Right forelimb (tissue), 1 donor: ENCODE measurements around the gene CLEC4C.

Source experiments
- DNase-seq: peaks from one replicate; pipeline ENCODE4 v3.0.0-alpha.2; 2018

Gene CLEC4C

DNA sequence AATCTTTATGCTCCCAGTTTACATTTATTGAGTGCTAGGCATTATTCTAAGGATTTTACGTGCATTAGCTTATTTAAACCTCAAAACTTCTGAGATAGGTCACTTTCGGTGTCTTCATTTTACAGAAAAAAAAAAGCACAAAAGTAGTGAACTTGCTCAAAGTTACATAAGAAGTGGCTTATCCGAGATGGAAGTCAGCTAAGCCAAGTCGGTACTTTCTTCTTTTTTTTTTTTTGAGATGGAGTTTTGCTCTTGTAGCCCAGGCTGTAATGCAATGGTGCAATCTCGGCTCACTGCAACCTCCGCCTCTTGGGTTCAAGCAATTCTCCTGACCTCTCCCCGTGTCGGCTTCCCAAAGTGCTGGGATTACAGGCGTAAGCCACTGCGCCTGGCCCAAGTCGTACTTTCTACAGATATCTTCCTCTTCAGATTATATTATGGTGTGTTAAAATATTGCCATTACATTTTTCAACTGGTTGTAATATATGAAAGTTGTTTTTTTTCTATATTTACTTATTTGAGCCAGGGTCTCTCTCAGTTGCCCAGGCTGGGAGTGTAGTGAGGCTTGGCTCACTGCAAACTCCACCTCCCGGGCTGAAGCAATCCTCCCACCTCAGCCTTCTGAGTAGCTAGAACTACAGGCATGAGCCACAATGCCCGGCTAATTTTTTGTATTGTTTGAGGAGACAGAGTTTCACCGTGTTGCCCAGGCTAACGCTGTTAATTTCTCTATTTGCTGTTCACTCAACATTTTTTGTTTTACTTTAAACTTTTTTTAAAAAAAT is 27.0 kb downstream of the CLEC4C start:
- no peak for DNase-seq

DNA sequence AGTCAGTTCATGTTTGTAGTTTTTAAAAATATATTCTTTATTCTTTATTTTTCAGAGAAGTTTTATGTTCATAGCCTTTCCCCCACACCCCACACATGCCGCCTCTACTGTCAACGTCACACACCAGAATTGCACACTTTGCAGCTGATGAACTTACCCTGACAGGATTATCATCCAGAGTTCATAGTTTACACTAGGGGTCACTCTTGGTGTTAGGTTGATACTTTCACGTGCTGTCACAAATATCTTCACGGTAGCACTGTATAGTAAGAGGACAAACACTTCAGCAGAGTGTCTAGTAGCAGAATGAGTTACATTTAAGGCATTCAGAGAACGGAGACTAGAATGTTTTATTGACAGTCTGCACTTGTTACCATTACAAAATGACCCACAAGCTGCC is 30.8 kb downstream of the CLEC4C start:
- DNase-seq: no peak

DNA sequence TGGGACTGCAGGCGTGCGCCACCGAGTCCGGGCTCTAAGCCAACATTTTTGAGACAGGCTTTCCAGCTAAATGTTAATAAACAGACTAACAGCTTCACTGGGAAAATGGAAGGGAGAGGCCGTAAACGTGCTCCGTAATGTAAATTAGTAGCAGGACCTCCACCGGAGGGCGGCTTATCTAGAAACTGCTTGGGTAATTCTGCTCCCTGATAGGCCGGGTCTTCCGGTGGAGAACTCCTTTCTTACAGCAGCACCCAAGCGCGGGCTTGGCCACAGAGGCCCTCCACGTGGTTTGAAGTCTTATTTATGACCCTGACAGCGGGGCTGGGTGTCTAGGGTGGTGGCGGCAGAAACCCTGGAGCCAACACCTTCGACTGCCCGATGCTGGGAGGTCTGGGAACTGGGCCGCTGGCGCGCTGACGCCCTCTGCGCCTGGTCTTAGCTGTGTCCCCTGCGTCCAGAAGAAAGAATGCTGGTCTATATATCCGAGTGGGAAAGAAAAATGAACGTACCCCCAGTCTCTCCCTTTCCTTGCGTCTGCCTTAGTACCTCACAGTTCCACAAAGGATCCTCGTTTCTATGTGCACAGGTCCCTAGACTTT is 34.2 kb downstream of the CLEC4C start:
- no peak for DNase-seq

DNA sequence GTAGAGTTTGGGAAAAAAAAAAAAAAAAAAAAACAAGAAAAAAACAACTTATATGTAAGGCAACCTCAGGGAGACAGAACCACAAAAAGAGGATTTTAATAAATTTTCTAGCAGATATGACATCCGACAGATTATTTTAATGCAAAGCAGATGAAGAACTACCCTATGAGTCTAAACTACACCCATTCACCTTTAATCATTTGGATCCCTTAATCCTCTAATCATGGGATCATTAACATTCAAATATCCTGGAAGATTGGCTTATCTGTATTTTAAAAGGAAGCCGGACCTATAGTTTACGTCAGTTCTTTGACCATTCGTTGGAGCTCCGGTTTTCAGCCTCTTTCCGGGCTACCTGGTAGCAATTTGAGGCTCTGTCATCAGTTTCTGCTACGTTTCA is 36.0 kb downstream of the CLEC4C start, which contains the start of gene DPPA3:
DPPA3 (plus strand) TSS at position 301 of the 400 bp plus-strand sequence. CDS start 138 bp downstream, outside the sequence.
- DNase-seq: no peak

DNA sequence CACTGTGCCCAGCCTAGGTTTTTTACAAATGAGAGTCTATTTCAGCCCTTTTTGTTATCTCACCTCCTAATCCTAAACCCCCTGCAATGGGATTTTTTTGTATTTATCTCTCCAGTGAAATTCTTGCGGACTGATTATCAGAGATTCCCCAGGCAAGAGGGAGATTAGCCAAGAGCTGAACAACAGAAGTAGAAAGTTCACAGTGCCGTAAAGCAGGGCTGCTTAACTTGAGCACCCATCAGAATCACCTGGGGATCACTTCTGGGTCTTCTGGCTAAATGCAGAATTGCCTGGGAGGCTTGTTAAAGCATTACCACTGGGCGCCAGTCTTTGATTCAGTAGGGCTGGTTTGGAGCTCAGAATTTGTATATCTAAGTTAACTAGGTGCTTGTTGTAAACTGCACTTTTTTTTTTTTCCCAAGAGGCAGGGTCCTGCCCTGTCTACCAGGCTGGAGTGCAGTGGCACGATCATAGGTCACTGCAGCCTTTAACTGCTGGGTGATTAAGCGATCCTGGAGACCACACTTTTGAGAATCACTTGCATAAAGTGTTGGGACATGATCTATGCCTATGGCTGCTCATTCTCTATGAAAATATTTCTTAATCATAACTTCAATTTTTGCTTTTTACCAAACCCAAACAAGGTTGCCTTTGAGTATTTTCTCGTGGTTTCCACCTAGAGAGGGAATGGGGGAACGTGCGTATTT is 37.1 kb downstream of the CLEC4C start:
- DNase-seq: no peak

DNA sequence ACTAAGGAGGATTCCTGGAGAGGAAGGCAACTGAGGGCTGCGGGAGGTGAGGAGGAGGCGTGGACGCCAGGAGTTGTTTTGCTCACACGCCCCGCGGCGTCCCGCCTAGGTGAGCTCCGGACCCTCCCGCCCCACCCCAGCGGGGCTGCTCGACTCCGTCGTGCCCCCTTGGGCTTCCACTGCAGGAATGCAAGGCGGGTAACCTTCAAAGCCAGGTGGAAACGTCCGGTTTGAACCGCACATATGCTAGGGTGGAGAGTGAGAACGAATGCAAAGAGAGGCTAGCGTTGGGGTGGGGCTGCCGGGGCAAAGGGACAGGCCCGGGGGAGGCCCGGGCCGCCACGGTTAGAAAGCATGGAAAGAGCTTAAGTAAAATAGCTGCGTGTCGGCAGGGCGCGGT is 41.3 kb downstream of the CLEC4C start:
- no peak for DNase-seq

DNA sequence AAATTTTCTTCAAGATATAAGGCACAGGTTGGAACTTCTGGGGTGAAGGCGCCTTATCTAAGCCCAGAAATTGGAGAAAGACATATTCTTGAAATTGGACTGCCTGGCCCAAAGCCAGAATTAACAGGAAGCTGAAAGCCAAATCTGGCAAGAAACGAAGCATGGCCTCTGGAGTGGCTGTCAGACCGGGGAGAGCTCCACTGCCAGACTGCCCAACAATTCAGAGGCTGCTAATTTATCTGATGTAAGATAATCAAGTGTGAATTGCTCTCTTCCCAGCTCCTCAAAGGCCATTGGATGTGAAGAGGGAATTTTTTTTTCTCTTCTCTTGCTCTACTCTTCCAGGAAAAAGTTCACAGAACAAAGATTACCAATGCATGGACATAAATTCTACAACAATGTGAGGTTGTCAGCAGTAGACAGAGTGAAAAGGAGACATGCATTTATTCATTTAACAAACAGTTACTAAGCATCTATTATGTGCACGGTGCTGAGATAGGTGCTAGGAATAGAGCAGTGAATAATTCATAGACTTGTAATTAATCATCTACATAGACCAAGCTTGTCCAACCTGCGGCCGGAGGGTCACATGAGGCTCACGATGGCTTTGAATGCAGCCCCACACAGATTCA is 51.5 kb downstream of the CLEC4C start, which contains the start of gene GDF3:
GDF3 (minus strand) TSS at position 210 of the 632 bp plus-strand sequence; CDS start at position 163, 47 bp downstream.
- no peak for DNase-seq

DNA sequence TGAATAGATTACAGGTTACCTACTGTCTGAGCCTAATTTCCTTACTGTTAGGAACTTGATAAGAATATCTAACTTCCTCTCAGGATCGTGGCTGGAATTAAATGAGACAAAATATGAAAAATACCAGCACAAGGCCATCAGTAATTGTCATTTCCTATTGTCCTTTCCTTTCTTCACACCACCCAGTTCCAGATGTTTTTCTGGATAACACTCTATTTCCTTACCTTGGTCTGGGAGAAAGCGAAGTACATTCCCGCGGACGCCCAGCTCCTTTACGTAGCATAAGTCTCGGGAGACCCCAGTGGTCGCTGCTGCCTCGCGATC is 52.0 kb downstream of the CLEC4C start:
- no peak for DNase-seq

DNA sequence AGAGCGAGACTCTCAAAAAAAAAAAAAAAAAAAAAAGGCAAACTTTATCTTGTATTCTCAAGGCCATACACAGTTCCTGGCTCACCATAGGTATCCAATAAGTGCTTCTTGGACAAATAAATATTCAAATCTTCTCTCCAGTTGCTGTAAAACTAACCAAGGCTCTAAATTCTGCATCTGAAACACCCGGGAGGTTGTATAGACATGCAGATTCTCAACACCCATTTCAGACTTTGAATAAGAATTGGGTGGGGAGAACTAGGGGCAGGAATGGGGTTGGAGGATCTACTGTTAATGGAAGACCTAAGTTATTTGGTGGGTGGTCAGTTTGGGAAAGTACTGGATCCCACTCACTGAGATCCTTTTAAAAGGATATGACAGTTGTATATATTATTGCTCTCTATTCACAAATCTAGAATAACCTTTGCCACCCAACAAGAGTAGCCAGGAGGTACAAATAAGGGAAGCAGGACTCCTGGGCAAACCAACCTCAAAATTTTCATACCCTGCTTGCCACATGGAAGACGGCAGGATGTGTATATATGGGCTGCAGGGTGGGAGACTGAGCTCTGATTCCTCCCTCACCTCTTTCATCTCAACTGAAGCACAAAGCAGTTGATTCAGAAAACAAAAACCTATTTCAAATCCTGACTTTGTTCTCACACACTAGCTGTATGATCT is 52.5 kb downstream of the CLEC4C start:
- no peak for DNase-seq

DNA sequence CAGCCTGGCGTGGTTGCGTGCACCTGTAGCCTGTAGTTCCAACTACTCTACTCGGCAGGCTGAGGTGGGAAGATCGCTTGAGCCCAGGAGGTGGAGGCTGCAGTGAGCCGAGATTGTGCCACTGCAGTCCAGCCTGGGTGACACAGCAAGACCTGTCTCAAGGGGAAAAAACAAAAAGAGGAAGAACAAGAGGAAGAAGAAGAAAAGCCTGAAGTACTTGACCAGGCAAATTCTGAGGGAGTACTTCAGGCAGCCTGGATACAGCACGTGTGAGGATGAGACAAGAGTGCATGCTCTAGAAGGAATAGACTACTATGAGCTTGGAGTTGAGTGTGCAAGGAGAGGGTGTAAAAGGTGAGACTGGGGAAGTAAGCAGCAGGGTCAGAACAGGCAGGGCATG is 53.4 kb downstream of the CLEC4C start:
- no peak for DNase-seq

DNA sequence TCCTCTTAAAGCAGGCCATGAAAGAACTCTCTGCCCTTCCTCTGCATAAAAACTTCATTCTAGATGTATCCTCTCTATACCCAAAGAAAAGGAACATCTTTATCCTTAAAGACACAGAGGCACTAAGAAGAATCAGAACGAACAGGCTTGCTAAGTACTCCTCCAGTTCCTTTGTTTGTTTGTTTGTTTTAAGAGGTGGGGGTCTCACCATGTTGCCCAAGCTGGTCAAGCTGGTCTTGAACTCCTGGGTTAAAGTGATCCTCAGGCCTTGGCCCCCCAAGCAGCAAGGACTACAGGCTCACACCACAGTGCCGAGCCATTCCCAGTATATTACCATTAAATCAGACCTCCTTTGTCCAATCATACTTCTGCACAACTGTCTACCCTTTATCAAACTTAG is 65.6 kb downstream of the CLEC4C start:
- no peak for DNase-seq
